Measurements from ENCODE around the gene USPL1. TPM values are rescaled to one million over a fixed set of nuclear protein-coding genes. Genes with fewer than 3 reads are reported as not detected.

The USPL1 gene
- polyA plus RNA-seq, 3 donors from 2014 or later: 9.5 to 13.2 (median 12.3) TPM

DNA sequence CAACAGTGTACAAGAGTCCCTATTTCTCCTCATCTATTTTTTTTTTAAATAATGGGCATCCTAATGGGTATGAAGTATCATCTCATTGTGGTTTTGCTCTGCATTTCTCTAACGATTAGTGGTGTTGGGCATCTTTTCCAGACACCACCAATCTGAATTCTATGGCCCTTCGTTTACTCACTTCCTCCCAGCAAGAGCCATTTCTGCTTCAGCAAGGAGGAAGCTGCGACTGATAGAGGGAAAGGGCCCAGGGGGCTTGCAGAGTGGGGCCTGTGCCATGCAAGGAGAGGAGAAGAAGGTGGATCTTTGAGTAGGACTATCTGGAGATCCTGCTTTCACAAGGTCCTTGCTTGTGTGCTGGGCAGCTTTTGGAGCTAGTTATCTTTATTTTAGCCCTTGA, 58.0 kb downstream of the USPL1 start:
- peak overlapping the region in 3 of 5 donors; percentile 34 to 74 (median 60) for H3K4me3 Mint-ChIP-seq
- H3K27ac Mint-ChIP-seq: peak overlapping the region in 4 of 6 donors; percentile 37 to 82 (median 62)
- no peaks in the 10 kb centered on the region for H3K9me3 Mint-ChIP-seq
- DNase-seq: no peak
- H3K4me1 Mint-ChIP-seq: peaks cover 26 to 32% of the 10 kb centered on the region in 2 donors
- H3K36me3 Mint-ChIP-seq: no peaks in the 10 kb centered on the region
- peaks cover 8 to 25% (median 20%) of the 10 kb centered on the region in 3 donors for H3K27me3 Mint-ChIP-seq (ENCODE audit: low read depth in 3 of 3)

DNA sequence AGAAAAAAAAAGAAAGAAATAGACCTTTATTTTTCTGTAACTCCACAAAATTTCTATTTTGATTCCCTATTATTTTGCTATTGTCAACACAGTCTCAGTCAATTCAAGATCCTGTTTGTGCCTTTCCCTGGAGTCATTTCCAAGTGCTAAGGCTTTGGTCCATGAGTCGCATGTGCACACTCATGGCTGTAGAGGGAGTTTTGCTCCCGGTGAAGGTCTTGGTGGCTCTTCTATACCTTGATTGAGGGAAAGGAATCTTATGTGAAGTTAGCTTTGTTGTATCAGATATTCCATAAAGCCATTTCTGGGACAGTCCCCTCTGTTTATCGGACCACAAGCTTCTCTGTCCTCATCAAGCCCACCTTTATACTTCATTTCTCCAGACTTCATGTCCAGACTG, 59.0 kb downstream of the USPL1 start:
- no peaks in the 10 kb centered on the region for H3K36me3 Mint-ChIP-seq
- H3K27me3 Mint-ChIP-seq (ENCODE audit: low read depth in 3 of 3): peaks cover 8 to 21% (median 20%) of the 10 kb centered on the region in 3 donors
- peak overlapping the region in 2 of 6 donors; percentile 38 to 39 for H3K27ac Mint-ChIP-seq
- peaks cover 22 to 26% of the 10 kb centered on the region in 2 donors for H3K4me1 Mint-ChIP-seq
- H3K4me3 Mint-ChIP-seq: no peak overlapping the region
- no peak for DNase-seq
- H3K9me3 Mint-ChIP-seq: no peaks in the 10 kb centered on the region

- peak; percentile 35 to 55 (median 39) for DNase-seq
- H3K27ac Mint-ChIP-seq: peak overlapping the region in 4 of 6 donors; percentile 41 to 72 (median 66)
- no peaks in the 10 kb centered on the region for H3K36me3 Mint-ChIP-seq
- H3K4me3 Mint-ChIP-seq: no peak overlapping the region
- H3K9me3 Mint-ChIP-seq: no peaks in the 10 kb centered on the region
- peaks cover 0 to 7% (median 6%) of the 10 kb centered on the region in 3 donors for H3K27me3 Mint-ChIP-seq (ENCODE audit: low read depth in 3 of 3)
- H3K4me1 Mint-ChIP-seq: peaks cover 12 to 14% of the 10 kb centered on the region in 2 donors
Measured at GRCh38 chr13:30679483-30680330, 62.0 kb downstream of the USPL1 start.

DNA sequence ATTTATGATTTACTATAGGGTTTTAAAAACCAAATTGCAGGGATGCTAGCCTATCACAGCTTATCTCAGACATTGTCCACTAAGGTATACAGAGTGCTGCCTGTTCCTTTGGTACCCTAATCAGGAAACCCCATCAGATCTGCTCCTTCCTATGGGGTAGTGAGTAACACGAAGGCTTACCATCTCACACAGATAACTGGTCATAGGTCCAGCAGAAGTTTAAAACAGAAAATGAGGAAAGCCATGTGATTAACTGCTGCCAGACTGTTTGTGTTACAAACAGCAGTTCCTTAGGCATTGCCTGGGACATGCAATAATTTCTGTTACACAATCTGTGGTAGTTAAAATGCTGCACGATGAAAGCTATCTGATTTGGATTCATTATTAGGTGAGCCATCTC, 64.1 kb downstream of the USPL1 start:
- no peaks in the 10 kb centered on the region for H3K36me3 Mint-ChIP-seq
- peaks cover 0 to 1% (median 0%) of the 10 kb centered on the region in 3 donors for H3K27me3 Mint-ChIP-seq (ENCODE audit: low read depth in 3 of 3)
- H3K4me1 Mint-ChIP-seq: peaks cover 6 to 8% of the 10 kb centered on the region in 2 donors
- no peak overlapping the region for H3K4me3 Mint-ChIP-seq
- DNase-seq: no peak
- H3K9me3 Mint-ChIP-seq: no peaks in the 10 kb centered on the region
- no peak overlapping the region for H3K27ac Mint-ChIP-seq

GRCh38 chr13:30685320-30685859, 67.7 kb downstream of the USPL1 start:
- Mint-ChIP-seq H3K27me3 (ENCODE audit: low read depth in 3 of 3) (peaks cover 0 to 4% (median 0%) of the 10 kb centered on the region in 3 donors), H3K4me1 (peaks cover 10 to 12% of the 10 kb centered on the region in 2 donors), H3K27ac (peak overlapping the region in 1 of 6 donors; percentile 38), H3K9me3 (no peaks in the 10 kb centered on the region), H3K4me3 (no peak overlapping the region), H3K36me3 (no peaks in the 10 kb centered on the region)
- no peak for DNase-seq

DNA sequence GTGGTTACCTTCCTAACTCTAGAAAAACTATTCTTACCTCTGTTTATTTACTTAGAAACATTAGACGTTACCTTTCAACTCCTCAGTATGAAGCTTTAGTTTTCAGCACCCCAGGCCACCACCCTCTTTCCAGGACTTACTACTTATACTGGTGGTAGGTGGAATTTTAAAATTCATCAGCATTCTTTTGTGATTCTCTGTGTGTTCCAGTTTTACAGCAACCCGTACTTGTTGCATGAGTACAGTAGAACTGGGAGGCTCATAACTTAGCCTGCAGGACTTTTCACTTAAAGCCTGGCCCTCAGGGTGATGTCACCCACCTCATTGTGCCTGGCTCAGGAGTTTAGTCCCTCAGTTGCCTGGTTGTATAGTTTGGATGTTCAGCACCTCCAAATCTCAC, 68.3 kb downstream of the USPL1 start:
- no peak overlapping the region for H3K4me3 Mint-ChIP-seq
- H3K36me3 Mint-ChIP-seq: no peaks in the 10 kb centered on the region
- H3K27ac Mint-ChIP-seq: no peak overlapping the region
- DNase-seq: no peak
- H3K9me3 Mint-ChIP-seq: no peaks in the 10 kb centered on the region
- H3K27me3 Mint-ChIP-seq (ENCODE audit: low read depth in 3 of 3): peaks cover 0 to 4% (median 0%) of the 10 kb centered on the region in 3 donors
- peaks cover 15 to 17% of the 10 kb centered on the region in 2 donors for H3K4me1 Mint-ChIP-seq

- no peaks in the 10 kb centered on the region for H3K9me3 Mint-ChIP-seq
- no peak overlapping the region for H3K27ac Mint-ChIP-seq
- H3K4me3 Mint-ChIP-seq: no peak overlapping the region
- peaks cover 0 to 6% (median 4%) of the 10 kb centered on the region in 3 donors for H3K27me3 Mint-ChIP-seq (ENCODE audit: low read depth in 3 of 3)
- DNase-seq: no peak
- peaks cover 23 to 25% of the 10 kb centered on the region in 2 donors for H3K4me1 Mint-ChIP-seq
- H3K36me3 Mint-ChIP-seq: no peaks in the 10 kb centered on the region
Measured at GRCh38 chr13:30687601-30688000, 69.9 kb downstream of the USPL1 start.

DNA sequence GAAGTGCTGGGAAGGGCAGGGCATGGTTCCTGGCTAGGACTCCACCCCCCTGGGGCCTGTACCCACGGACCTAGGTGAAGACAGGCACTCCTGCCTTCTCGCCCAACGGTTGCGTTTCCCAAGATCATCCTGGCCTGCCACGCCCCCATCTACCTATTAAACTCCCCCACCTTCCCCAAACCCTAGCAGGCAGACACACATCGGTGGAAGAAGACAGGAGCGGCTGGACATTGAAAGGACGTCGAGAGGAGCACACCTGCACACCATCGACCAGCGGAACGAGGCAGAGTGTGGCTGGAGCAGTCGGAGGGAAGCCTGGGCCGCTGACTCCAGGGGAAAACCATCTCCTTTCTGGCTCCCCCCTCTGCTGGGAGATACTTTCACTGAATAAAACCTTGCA, 72.0 kb downstream of the USPL1 start:
- H3K27me3 Mint-ChIP-seq (ENCODE audit: low read depth in 3 of 3): peaks cover 1 to 6% (median 5%) of the 10 kb centered on the region in 3 donors
- peak overlapping the region in 4 of 5 donors; percentile 79 to 87 (median 84) for H3K4me3 Mint-ChIP-seq
- DNase-seq: no peak
- peak overlapping the region in 4 of 6 donors; percentile 61 to 83 (median 72) for H3K27ac Mint-ChIP-seq
- no peaks in the 10 kb centered on the region for H3K36me3 Mint-ChIP-seq
- peaks cover 32 to 36% of the 10 kb centered on the region in 2 donors for H3K4me1 Mint-ChIP-seq
- no peaks in the 10 kb centered on the region for H3K9me3 Mint-ChIP-seq

DNA sequence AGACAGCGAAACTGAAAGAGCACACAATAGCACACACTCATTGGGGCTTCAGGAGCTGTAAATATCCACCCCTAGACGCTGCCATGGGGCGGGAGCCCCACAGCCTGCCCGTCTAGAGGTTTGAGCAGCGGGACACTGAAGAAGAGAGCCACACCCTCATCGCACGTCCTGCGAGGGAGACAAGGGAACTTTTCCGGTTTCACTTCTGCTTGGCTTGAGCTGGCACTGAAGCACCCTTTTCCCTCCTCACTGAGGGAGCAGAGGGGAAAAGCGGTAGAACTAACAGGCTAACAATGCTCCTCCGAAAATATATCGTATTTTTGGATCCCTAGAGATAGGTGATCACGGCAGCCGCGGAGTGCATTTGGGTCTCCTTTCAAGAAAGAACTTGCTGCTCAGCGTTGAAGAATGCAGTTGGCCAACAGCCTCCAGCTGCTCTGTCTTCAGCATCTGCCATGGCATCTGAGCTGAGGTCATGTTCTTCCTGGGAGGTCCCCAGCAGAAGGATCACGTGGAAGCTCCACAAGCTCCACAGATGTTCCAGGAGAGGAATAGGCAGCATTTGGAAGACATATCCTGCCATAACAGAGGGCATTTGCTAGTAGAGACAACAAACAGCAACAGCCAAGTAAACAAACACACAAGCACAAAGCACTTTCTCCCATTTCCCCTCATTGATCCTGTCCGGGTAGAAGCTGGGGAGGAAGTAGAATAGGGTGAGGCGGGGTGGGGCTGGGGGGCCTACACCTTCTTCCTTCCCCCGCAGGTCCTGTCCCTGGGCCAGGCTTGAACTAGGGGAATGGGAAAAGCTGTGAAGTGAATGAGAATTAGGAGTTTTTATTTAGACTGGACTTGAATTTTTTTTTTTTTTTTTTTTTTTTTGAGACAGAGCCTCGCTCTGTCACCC, 72.8 kb downstream of the USPL1 start:
- H3K36me3 Mint-ChIP-seq: no peaks in the 10 kb centered on the region
- H3K4me1 Mint-ChIP-seq: peaks cover 35 to 44% of the 10 kb centered on the region in 2 donors
- peaks cover 2 to 6% (median 5%) of the 10 kb centered on the region in 3 donors for H3K27me3 Mint-ChIP-seq (ENCODE audit: low read depth in 3 of 3)
- H3K9me3 Mint-ChIP-seq: no peaks in the 10 kb centered on the region
- H3K4me3 Mint-ChIP-seq: peak overlapping the region; percentile 79 to 87 (median 83)
- peak; percentile 34 to 42 (median 41) for DNase-seq
- H3K27ac Mint-ChIP-seq: peak overlapping the region in 5 of 6 donors; percentile 61 to 83 (median 78)

- H3K4me1 Mint-ChIP-seq: peaks cover 51 to 59% of the 10 kb centered on the region in 2 donors
- DNase-seq: no peak
- H3K4me3 Mint-ChIP-seq: peak overlapping the region in 4 of 5 donors; percentile 4 to 34 (median 16)
- peaks cover 3 to 6% (median 5%) of the 10 kb centered on the region in 3 donors for H3K27me3 Mint-ChIP-seq (ENCODE audit: low read depth in 3 of 3)
- no peaks in the 10 kb centered on the region for H3K36me3 Mint-ChIP-seq
- H3K27ac Mint-ChIP-seq: peak overlapping the region in 3 of 6 donors; percentile 7 to 80 (median 28)
- H3K9me3 Mint-ChIP-seq: no peaks in the 10 kb centered on the region
Measured at GRCh38 chr13:30692113-30692512, 74.4 kb downstream of the USPL1 start.

GRCh38 chr13:30696278-30697176, 78.8 kb downstream of the USPL1 start:
- Mint-ChIP-seq H3K36me3 (no peaks in the 10 kb centered on the region), H3K27ac (peak overlapping the region in 2 of 6 donors; percentile 46 to 53), H3K4me3 (peak overlapping the region; percentile 51 to 76 (median 61)), H3K27me3 (ENCODE audit: low read depth in 3 of 3) (peaks cover 2 to 9% (median 6%) of the 10 kb centered on the region in 3 donors), H3K9me3 (no peaks in the 10 kb centered on the region), H3K4me1 (peaks cover 38 to 57% of the 10 kb centered on the region in 2 donors)
- peak; percentile 20 to 34 (median 30) for DNase-seq

GRCh38 chr13:30697177-30697953, 79.6 kb downstream of the USPL1 start:
- Mint-ChIP-seq H3K36me3 (no peaks in the 10 kb centered on the region), H3K27ac (peak overlapping the region in 3 of 6 donors; percentile 4 to 46 (median 23)), H3K4me1 (peaks cover 33 to 51% of the 10 kb centered on the region in 2 donors), H3K4me3 (peak overlapping the region in 4 of 5 donors; percentile 51 to 76 (median 63)), H3K27me3 (ENCODE audit: low read depth in 3 of 3) (peaks cover 0 to 6% (median 6%) of the 10 kb centered on the region in 3 donors), H3K9me3 (no peaks in the 10 kb centered on the region)
- no peak for DNase-seq

Measured in immature natural killer cell (primary cell).